ENCODE results near the gene MDM4.

DNA sequence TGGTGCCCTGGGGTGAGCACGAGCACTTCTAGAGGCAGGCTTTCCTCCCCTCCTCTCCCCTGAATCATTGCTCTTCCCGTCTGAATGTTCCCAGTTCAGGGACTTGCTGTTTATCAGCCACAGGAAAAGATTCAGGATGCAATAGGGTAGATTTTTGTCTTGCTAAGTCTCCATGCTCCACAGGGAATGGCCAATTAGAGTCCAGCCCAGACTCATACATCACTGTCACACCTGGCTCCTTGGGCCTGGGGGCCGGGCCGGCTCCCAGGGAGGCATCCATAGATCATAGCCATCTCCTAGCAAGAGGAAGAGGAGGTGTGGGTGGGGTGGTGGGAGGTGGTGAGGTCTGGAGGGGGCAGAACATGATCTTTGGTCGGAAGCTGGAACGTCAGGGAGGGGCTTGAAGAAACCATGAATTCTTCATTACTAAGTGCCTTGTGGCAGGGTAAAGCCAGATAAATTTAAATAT, 85.9 kb downstream of the MDM4 start:
- TF ChIP-seq, protein P1, sequence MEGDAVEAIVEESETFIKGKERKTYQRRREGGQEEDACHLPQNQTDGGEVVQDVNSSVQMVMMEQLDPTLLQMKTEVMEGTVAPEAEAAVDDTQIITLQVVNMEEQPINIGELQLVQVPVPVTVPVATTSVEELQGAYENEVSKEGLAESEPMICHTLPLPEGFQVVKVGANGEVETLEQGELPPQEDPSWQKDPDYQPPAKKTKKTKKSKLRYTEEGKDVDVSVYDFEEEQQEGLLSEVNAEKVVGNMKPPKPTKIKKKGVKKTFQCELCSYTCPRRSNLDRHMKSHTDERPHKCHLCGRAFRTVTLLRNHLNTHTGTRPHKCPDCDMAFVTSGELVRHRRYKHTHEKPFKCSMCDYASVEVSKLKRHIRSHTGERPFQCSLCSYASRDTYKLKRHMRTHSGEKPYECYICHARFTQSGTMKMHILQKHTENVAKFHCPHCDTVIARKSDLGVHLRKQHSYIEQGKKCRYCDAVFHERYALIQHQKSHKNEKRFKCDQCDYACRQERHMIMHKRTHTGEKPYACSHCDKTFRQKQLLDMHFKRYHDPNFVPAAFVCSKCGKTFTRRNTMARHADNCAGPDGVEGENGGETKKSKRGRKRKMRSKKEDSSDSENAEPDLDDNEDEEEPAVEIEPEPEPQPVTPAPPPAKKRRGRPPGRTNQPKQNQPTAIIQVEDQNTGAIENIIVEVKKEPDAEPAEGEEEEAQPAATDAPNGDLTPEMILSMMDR (IDR thresholded peaks at IDR 0.05; ENCODE audit: extremely low read depth in 1 of 2, insufficient read depth in 1 of 2, low read depth in 1 of 2, low read length in 2 of 2) = no peak
- no peak for TF ChIP-seq POLR2A (IDR thresholded peaks at IDR 0.05; ENCODE audit: low read depth, low read length)
- no peak for TF ChIP-seq MYC (IDR thresholded peaks at IDR 0.05; ENCODE audit: low read depth, low read length)

Measured in endothelial cell of umbilical vein (primary cell).